ENCODE data around the gene WIF1. TPM values are rescaled to one million over a fixed set of nuclear protein-coding genes. Genes with fewer than 3 reads are reported as not detected.

The WIF1 gene
- total RNA-seq, 1 experiment from 2014 or later = 0.07 TPM

DNA sequence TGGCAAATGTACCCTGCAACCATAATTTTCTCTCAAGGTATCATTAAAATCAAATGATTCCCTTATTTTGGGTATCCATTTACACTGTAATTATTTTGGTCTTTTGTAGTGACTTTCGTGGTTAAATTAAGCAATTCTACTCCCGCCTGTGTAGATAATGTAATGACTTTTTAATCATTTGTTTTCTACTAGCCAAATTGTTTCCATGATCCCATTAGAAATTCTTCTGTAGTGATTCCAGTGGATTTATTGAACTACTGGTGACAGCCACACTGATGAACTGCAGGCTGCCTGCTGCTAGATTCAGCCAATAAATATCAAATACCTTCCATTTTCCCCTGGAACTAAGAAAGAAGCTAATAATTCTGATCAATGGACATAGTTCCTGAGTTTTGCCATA is 96.0 kb downstream of the WIF1 start:
- no peak for DNase-seq (ENCODE audit: low read depth)

DNA sequence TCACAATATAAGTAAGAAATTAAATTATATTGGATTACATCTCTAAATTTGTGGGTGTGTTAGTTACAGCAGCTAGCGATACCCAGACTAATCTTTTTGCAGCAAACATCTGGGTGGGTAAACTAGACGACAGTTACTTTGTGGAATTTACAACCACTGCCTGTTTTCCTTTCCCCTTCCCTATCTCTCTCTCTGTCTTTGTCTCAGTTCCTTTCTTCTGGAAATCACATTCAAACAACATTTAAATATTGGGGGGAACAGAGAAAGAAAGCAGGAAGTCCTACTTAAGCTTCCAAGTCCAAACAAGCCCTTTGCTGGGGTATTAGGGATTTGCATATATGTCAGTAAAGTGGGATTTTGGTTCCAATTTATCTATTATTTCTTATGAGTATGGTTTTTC is 97.6 kb downstream of the WIF1 start:
- no peak for DNase-seq (ENCODE audit: low read depth)

- no peak for DNase-seq (ENCODE audit: low read depth)
Observed at GRCh38 chr12:65022960-65023359, 98.1 kb downstream of the WIF1 start.

DNA sequence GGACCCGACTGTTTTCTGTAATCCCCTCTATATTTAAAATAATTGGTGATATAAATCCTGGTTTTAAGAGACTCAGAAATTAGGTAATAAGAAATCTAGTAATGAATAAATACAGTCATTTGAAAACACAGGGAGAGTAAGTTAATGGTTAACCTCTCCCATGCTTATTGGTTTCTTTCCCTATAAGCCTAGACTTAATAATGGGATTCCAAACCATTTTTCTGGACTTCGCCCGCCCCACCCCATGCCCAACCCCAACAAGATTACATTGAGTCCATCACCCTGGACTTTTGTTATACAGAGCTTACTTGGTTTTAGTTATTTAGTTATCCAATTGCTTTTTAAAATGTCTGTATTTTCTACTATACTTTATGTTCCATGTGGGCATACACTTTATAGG is 98.7 kb downstream of the WIF1 start:
- DNase-seq (ENCODE audit: low read depth) = no peak

GRCh38 chr12:65019696-65020234 is 101.3 kb downstream of the WIF1 start:
- no peak for DNase-seq (ENCODE audit: low read depth)

DNA sequence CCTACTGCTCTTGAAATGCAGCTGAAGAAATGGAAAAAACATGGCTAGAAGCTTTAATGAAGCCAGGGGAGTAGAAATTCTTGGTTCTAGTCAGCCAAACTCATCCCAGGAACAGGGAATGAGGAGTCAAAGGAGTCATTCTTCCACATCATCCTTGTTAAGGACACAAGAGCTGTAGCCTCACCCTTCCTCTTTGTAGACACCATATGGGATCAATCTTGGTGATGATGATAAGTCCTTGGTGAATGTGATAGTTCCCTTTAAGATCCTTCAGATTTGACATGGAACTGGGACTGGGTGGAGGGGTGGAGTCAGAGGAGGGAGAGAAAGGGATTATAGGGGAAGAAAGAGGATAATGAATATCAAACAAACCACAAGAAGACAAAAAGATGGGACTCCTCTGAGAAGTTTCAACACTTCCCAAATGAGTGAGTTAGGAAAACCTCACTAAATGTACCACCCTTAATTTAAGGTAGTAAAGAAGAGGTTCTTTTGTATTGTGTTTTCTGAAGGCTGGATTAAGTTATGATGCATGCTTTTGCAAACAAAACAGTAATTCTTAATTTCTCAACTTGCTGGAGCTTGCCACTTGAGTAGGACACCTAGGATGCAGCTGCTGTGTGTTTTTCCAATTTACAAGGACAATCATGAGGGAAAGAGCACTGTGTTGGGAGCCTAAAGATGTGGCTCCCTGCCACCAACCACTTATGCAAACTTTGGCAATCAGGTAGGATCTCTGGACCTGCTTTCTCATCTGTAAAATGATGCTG is 104.0 kb downstream of the WIF1 start:
- DNase-seq (ENCODE audit: low read depth) = no peak

- DNase-seq (ENCODE audit: low read depth) = no peak
Observed at GRCh38 chr12:65015850-65016249, 105.3 kb downstream of the WIF1 start.

GRCh38 chr12:65014504-65015271 is 106.4 kb downstream of the WIF1 start:
- DNase-seq (ENCODE audit: low read depth) = no peak

DNA sequence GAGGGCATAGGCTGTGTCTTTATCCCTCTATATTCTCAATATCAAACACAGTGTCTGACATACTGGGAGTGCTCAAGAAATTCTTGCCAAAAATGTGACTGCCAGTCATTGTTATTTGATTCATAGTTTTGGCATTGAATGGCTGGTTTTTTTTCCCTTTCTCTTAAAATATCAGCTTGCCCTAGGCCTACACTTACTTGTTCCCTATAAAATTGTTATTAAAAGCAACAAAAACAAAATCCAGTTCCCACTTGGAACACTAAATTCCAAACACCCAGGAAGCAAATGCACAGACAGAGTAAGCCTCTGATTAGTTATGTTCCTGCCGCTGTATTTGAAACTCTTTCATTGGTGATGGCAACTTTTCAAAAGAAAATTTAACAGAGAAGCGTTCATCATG is 110.7 kb downstream of the WIF1 start:
- no peak for DNase-seq (ENCODE audit: low read depth)

DNA sequence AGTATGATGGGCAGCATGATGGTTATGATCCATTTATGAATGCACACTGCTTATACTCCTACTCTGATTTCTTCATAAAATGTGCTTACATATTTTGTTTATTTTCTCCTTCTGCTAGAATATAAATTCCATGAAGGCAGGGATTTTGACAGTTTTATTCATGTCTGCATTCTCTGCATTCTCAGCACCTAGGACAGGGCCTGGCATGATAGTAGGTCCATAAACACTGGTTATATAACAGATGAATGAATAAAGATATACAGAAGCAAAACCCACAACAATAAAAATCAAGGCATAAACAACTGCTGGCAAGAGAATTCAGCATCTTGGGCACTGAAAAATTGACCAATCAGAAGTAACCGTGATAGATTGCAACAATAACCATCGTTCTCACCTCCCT is 115.4 kb downstream of the WIF1 start:
- DNase-seq (ENCODE audit: low read depth) = no peak

DNA sequence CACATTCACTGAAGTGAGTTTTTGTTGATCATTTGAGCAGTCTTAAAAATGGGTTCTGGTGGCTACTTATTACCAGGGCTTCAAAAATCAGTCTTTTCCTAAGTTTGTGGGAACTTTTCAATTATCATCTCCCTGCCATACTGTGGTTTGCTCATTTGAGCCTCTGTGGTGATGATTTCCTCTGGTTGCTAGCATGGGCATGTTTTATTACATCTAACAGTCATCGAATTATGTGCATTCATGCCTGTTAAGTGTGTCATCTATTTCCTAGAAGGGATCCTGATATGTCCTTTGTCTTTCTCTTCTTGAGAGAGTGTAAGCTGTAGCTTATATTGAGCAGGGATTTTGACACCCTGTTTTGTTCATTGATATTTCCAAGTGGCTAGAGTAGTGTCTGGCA is 116.8 kb downstream of the WIF1 start:
- peak; percentile 1 for DNase-seq (ENCODE audit: low read depth)

Other genes with a start within 250 kb of the WIF1 start
- gene LEMD3, start 48.3 kb upstream of the WIF1 start, total RNA-seq (2014; rRNA removed; shearing (Covaris generic)) = 15.3 and 24.9 TPM in 2 replicates
- gene MSRB3, start 157.4 kb upstream of the WIF1 start, total RNA-seq (2014; rRNA removed; shearing (Covaris generic)) = 16.8 and 26.0 TPM in 2 replicates